ENCODE results near the gene PLEKHD1. TPM values are rescaled to one million over a fixed set of nuclear protein-coding genes. Genes with fewer than 3 reads are reported as not detected.

The PLEKHD1 gene
- total RNA-seq, 1 donor from 2014 or later, result 0.48 TPM

GRCh38 chr14:69551511-69551910 is 67.0 kb downstream of the PLEKHD1 start:
- H3K27ac Mint-ChIP-seq, result no peak overlapping the region

GRCh38 chr14:69553252-69553651 is 68.7 kb downstream of the PLEKHD1 start:
- no peaks in the 10 kb centered on the region for H3K36me3 Mint-ChIP-seq
- peaks cover 31% of the 10 kb centered on the region for H3K27me3 Mint-ChIP-seq
- no peak overlapping the region for H3K4me3 Mint-ChIP-seq
- H3K27ac Mint-ChIP-seq, result no peak overlapping the region
- TF ChIP-seq, protein P1, sequence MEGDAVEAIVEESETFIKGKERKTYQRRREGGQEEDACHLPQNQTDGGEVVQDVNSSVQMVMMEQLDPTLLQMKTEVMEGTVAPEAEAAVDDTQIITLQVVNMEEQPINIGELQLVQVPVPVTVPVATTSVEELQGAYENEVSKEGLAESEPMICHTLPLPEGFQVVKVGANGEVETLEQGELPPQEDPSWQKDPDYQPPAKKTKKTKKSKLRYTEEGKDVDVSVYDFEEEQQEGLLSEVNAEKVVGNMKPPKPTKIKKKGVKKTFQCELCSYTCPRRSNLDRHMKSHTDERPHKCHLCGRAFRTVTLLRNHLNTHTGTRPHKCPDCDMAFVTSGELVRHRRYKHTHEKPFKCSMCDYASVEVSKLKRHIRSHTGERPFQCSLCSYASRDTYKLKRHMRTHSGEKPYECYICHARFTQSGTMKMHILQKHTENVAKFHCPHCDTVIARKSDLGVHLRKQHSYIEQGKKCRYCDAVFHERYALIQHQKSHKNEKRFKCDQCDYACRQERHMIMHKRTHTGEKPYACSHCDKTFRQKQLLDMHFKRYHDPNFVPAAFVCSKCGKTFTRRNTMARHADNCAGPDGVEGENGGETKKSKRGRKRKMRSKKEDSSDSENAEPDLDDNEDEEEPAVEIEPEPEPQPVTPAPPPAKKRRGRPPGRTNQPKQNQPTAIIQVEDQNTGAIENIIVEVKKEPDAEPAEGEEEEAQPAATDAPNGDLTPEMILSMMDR (conservative IDR thresholded peaks at IDR 0.05), result no peak
- no peaks in the 10 kb centered on the region for H3K4me1 Mint-ChIP-seq (ENCODE audit: unreplicated experiment)
- H3K9me3 Mint-ChIP-seq, result no peaks in the 10 kb centered on the region
- no peak for DNase-seq (ENCODE audit: extremely low spot score, unreplicated experiment)

More at GRCh38 chr14:69551511-69551910, 67.0 kb downstream of the PLEKHD1 start:
- TF ChIP-seq, protein P1 (conservative IDR thresholded peaks at IDR 0.05), result no peak
- H3K4me1 Mint-ChIP-seq (ENCODE audit: unreplicated experiment), result no peaks in the 10 kb centered on the region
- H3K36me3 Mint-ChIP-seq, result no peaks in the 10 kb centered on the region
- no peak for DNase-seq (ENCODE audit: extremely low spot score, unreplicated experiment)
- no peak overlapping the region for H3K4me3 Mint-ChIP-seq
- H3K9me3 Mint-ChIP-seq, result peaks cover 3% of the 10 kb centered on the region
- H3K27me3 Mint-ChIP-seq, result peaks cover 39% of the 10 kb centered on the region

GRCh38 chr14:69554500-69554899 is 70.0 kb downstream of the PLEKHD1 start:
- Mint-ChIP-seq H3K27me3 (peaks cover 29% of the 10 kb centered on the region), H3K4me1 (ENCODE audit: unreplicated experiment) (peaks cover 3% of the 10 kb centered on the region), H3K36me3 (no peaks in the 10 kb centered on the region), H3K9me3 (no peaks in the 10 kb centered on the region), H3K4me3 (no peak overlapping the region), H3K27ac (no peak overlapping the region)
- TF ChIP-seq, protein P1 (conservative IDR thresholded peaks at IDR 0.05), result no peak
- DNase-seq (ENCODE audit: extremely low spot score, unreplicated experiment), result no peak

DNA sequence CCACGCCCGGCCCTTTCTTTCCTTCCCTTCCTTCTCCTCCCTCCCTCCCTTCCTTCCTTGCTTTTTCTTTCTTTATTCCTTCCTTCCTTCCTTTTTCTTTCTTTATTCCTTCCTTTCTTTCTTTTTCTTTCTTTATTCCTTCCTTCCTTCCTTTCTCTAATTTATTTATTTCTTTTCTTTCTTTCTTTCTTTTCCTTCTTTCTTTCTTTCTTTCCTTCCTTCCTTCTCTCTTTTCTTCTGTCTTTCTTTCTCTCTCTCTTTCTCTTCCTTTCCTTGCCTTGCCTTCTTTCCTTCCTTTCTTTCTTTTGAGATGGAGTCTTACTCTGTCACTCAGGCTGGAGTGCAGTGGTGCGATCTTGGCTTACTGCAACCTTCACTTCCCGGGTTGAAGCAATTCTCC is 74.2 kb downstream of the PLEKHD1 start:
- no peak for DNase-seq (ENCODE audit: extremely low spot score, unreplicated experiment)
- H3K9me3 Mint-ChIP-seq, result no peaks in the 10 kb centered on the region
- H3K36me3 Mint-ChIP-seq, result no peaks in the 10 kb centered on the region
- no peak overlapping the region for H3K4me3 Mint-ChIP-seq
- peaks cover 21% of the 10 kb centered on the region for H3K27me3 Mint-ChIP-seq
- peaks cover 6% of the 10 kb centered on the region for H3K4me1 Mint-ChIP-seq (ENCODE audit: unreplicated experiment)
- no peak overlapping the region for H3K27ac Mint-ChIP-seq
- TF ChIP-seq, protein P1 (conservative IDR thresholded peaks at IDR 0.05), result no peak

- Mint-ChIP-seq H3K27me3 (peaks cover 22% of the 10 kb centered on the region), H3K36me3 (no peaks in the 10 kb centered on the region), H3K27ac (peak overlapping the region; percentile 46)
Measured at GRCh38 chr14:69559581-69560011, 75.1 kb downstream of the PLEKHD1 start.

More at GRCh38 chr14:69559581-69560011, 75.1 kb downstream of the PLEKHD1 start:
- peak; percentile 72 for DNase-seq (ENCODE audit: extremely low spot score, unreplicated experiment)
- H3K4me1 Mint-ChIP-seq (ENCODE audit: unreplicated experiment), result peaks cover 6% of the 10 kb centered on the region
- H3K9me3 Mint-ChIP-seq, result no peaks in the 10 kb centered on the region
- TF ChIP-seq, protein P1 (conservative IDR thresholded peaks at IDR 0.05), result no peak
- H3K4me3 Mint-ChIP-seq, result no peak overlapping the region
